Smooth muscle cell (in vitro differentiated cells): ENCODE data around the gene HRG. TPM values are rescaled to one million over a fixed set of nuclear protein-coding genes. Genes with fewer than 3 reads are reported as not detected.

Experiments
- DNase-seq: peaks from one replicate; lab custom pipeline; 2025; ENCODE audit not compliant: unreplicated experiment; lab: John Stamatoyannopoulos, UW
- H2AFZ ChIP-seq: fragments of 200-600 bp; sonication (generic); 2 replicates; pipeline ENCODE4 v1.6.0; 2016; ENCODE audit warnings: antibody characterized with exemption, low read depth, mild to moderate bottlenecking
- H3F3A ChIP-seq: fragments of 200-600 bp; sonication (generic); 2 replicates; pipeline ENCODE4 v1.6.0; 2017; ENCODE audit warnings: antibody characterized with exemption, low read depth
- H3K27ac ChIP-seq: fragments of 200-600 bp; sonication (generic); 2 replicates; pipeline ENCODE4 v1.5.1; 2016; ENCODE audit warnings: low read depth, mild to moderate bottlenecking
- H3K27me3 ChIP-seq: fragments of 200-600 bp; sonication (generic); 2 replicates; pipeline ENCODE4 v1.6.1; 2016; ENCODE audit warnings: low read depth, mild to moderate bottlenecking
- H3K36me3 ChIP-seq: fragments of 200-600 bp; sonication (generic); 2 replicates; pipeline ENCODE4 v1.5.1; 2016; ENCODE audit warnings: low read depth
- H3K4me1 ChIP-seq: fragments of 200-600 bp; sonication (generic); 2 replicates; pipeline ENCODE4 v1.5.1; 2016; ENCODE audit warnings: low read depth
- H3K4me2 ChIP-seq: fragments of 200-600 bp; sonication (generic); 2 replicates; pipeline ENCODE4 v1.6.0; 2016; ENCODE audit warnings: mild to moderate bottlenecking
- H3K4me3 ChIP-seq: fragments of 200-600 bp; sonication (generic); 2 replicates; pipeline ENCODE4 v1.5.1; 2016; ENCODE audit warnings: mild to moderate bottlenecking
- H3K79me2 ChIP-seq: fragments of 200-600 bp; sonication (generic); 2 replicates; pipeline ENCODE4 v1.6.0; 2016; ENCODE audit warnings: low read depth, mild to moderate bottlenecking
- H3K9ac ChIP-seq: fragments of 200-600 bp; sonication (generic); 2 replicates; pipeline ENCODE4 v1.6.0; 2016; ENCODE audit warnings: low read depth
- H3K9me3 ChIP-seq: fragments of 200-600 bp; sonication (generic); replicated peaks from 2 replicates; pipeline ENCODE4 v1.5.1; 2016; ENCODE audit warnings: low read depth
- H4K20me1 ChIP-seq: fragments of 200-600 bp; sonication (generic); 2 replicates; pipeline ENCODE4 v1.6.0; 2016; ENCODE audit warnings: low read depth
- CTCF ChIP-seq: fragments of 200-600 bp; sonication (generic); IDR thresholded peaks from 2 replicates; pipeline ENCODE4 v1.5.1; 2017; ENCODE audit warnings: borderline replicate concordance, mild to moderate bottlenecking, antibody characterized with exemption; ENCODE audit not compliant: insufficient read depth, poor library complexity, severe bottlenecking
- WGBS: methylation state at CpG from one replicate; pipeline ENCODE4 v1.1.7; 2016; ENCODE audit warnings: low lambda C conversion rate; 5-methylcytosine and 5-hydroxymethylcytosine counted together
- polyA plus RNA-seq: library from polyadenylated mRNA; unstranded; fragments of >200 nt; fragmentation: Nextera tagmentation; extraction: Ambion mirVana; gene quantifications from 2 replicates; pipeline ENCODE4 v1.2.1, GENCODE V29; 2016
- total RNA-seq: library from RNA; depleted of rRNA; stranded (reverse); fragments of >200 nt; gene quantifications from 2 replicates; pipeline ENCODE4 v1.2.3, GENCODE V29; 2014

HRG gene
- total and polyA plus RNA-seq, 2 experiments from 2014 or later = not detected

GRCh38 chr3:186669378-186670084 lies 3.7 kb downstream of the HRG start:
- Histone ChIP-seq H3K9me3 (no peaks in the 10 kb centered on the region), H3K4me2 (no peak overlapping the region), H3K4me1 (no peaks in the 10 kb centered on the region), H2AFZ (no peak overlapping the region), H3F3A (no peaks in the 10 kb centered on the region), H3K79me2 (no peaks in the 10 kb centered on the region), H3K27ac (no peak overlapping the region), H3K4me3 (no peak overlapping the region), H3K9ac (no peak overlapping the region), H3K36me3 (no peaks in the 10 kb centered on the region), H4K20me1 (no peaks in the 10 kb centered on the region), H3K27me3 (peaks cover 19% of the 10 kb centered on the region)
- no peak for DNase-seq
- no peak for TF ChIP-seq CTCF
- 76% methylated on average over 2 of the region's 2 CpGs for WGBS

DNA sequence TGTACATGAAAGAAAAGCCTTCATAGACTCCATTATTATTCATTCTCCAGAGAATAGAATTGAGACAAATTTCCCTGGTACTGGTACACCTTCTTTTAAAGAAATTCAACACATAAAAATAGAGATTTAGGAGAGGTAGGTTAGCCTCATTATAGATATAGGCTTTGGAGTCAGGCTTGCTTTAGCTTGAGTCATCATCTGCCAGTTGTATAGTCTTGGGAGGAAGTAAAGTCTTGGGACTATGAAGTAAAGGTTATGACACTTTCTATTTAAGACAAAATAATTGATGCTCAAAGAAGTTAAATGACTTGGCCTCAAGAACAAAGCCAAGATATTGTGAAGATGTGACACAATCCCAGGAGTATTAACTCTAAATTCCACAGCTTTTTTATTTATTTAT lies 4.3 kb downstream of the HRG start:
- Histone ChIP-seq H3K4me3 (no peak overlapping the region), H3K27ac (no peak overlapping the region), H3F3A (no peaks in the 10 kb centered on the region), H4K20me1 (no peaks in the 10 kb centered on the region), H3K4me2 (no peak overlapping the region), H3K9ac (no peak overlapping the region), H3K27me3 (peaks cover 22% of the 10 kb centered on the region), H3K4me1 (no peaks in the 10 kb centered on the region), H3K36me3 (no peaks in the 10 kb centered on the region), H3K79me2 (no peaks in the 10 kb centered on the region), H3K9me3 (no peaks in the 10 kb centered on the region), H2AFZ (no peak overlapping the region)
- no peak for DNase-seq
- no peak for TF ChIP-seq CTCF

- Histone ChIP-seq H3K79me2 (no peaks in the 10 kb centered on the region), H2AFZ (no peak overlapping the region), H3F3A (no peaks in the 10 kb centered on the region), H3K4me1 (no peaks in the 10 kb centered on the region), H3K27me3 (peaks cover 18% of the 10 kb centered on the region), H3K4me2 (no peak overlapping the region), H3K9me3 (no peaks in the 10 kb centered on the region), H3K4me3 (no peak overlapping the region), H4K20me1 (no peaks in the 10 kb centered on the region), H3K27ac (no peak overlapping the region), H3K36me3 (no peaks in the 10 kb centered on the region), H3K9ac (no peak overlapping the region)
- TF ChIP-seq CTCF = no peak
- 96% methylated on average over 3 of the region's 3 CpGs for WGBS
- no peak for DNase-seq
These were observed 5.2 kb downstream of the HRG start for GRCh38 chr3:186671051-186671450.

GRCh38 chr3:186678604-186679003 lies 12.8 kb downstream of the HRG start:
- Histone ChIP-seq H4K20me1 (no peaks in the 10 kb centered on the region), H3K27ac (no peak overlapping the region), H3F3A (no peaks in the 10 kb centered on the region), H3K9ac (no peak overlapping the region), H2AFZ (no peak overlapping the region), H3K79me2 (no peaks in the 10 kb centered on the region), H3K9me3 (no peaks in the 10 kb centered on the region), H3K36me3 (no peaks in the 10 kb centered on the region), H3K4me1 (no peaks in the 10 kb centered on the region), H3K4me2 (no peak overlapping the region), H3K27me3 (peaks cover 18% of the 10 kb centered on the region), H3K4me3 (no peak overlapping the region)
- TF ChIP-seq CTCF = no peak
- no peak for DNase-seq
